Memory B cell (primary cell): ENCODE results near the gene DAPK1.

ENCODE experiments used
- ATAC-seq: fragments of 150-1000 bp; cut with Tn5 transposase; 2 replicates; pipeline ENCODE4 v1.10.0; 2021; ENCODE audit warnings: low read depth, mild to moderate bottlenecking, moderate library complexity
- DNase-seq, 2 donors: peaks; one replicate each; pipeline ENCODE4 v3.0.0; 2022; ENCODE audit warnings: low spot score in 2 of 2
- H3K27ac Mint-ChIP-seq: one replicate; pipeline ENCODE4 v1.8.0; 2022; ENCODE audit warnings: mild to moderate bottlenecking, moderate library complexity, mixed read lengths
- H3K27me3 Mint-ChIP-seq: one replicate; pipeline ENCODE4 v1.8.0; 2022; ENCODE audit warnings: mixed read lengths
- H3K36me3 Mint-ChIP-seq: one replicate; pipeline ENCODE4 v1.8.0; 2022; ENCODE audit warnings: mild to moderate bottlenecking, mixed read lengths
- H3K4me1 Mint-ChIP-seq: one replicate; pipeline ENCODE4 v1.8.0; 2022; ENCODE audit warnings: mixed read lengths
- H3K4me3 Mint-ChIP-seq: one replicate; pipeline ENCODE4 v1.8.0; 2022; ENCODE audit warnings: mild to moderate bottlenecking, moderate library complexity, mixed read lengths
- H3K9me3 Mint-ChIP-seq: one replicate; pipeline ENCODE4 v1.8.0; 2022; ENCODE audit warnings: mixed read lengths

Gene DAPK1

GRCh38 chr9:87712801-87713277, 215.2 kb downstream of the DAPK1 start:
- Mint-ChIP-seq H3K4me1 (no peaks in the 10 kb centered on the region), H3K9me3 (peaks cover 6% of the 10 kb centered on the region), H3K4me3 (no peak overlapping the region), H3K27me3 (no peaks in the 10 kb centered on the region), H3K27ac (no peak overlapping the region), H3K36me3 (no peaks in the 10 kb centered on the region)
- ATAC-seq = no peak
- no peak for DNase-seq

DNA sequence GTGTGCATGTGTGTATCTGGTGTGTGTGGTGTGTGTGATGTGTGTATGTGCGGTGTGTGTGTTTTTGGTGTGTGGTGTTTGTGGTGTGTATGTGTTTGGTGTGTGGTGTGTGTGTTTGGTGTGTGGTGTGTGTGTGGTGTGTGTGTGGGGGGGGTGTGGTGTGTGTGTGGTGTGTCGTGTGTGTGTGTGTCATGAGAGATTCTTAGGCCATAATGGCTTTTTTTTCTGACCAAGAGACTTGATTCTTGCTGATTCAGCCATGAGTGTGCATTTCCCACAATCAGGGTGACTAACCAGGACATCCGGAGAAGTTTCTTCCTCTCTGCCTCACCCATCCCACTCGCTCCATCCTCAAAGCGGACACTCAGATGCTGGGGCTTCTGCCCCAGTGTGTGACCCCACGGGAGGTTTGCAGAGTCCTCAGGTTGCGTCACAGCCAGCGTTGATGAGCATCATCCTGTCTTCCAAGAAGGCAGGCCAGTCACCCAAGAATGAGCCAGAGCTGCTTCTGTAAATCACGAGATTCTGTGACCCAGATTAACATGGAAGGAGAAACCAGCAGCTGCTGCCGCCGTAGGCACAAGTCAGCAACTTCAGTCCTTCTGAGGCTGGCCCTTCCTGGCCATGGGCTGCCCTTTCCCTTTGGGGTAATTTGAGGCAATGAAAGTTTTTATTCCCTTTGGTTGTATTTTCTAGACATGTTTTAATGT, 215.8 kb downstream of the DAPK1 start:
- Mint-ChIP-seq H3K27ac (no peak overlapping the region), H3K9me3 (peaks cover 6% of the 10 kb centered on the region), H3K4me3 (no peak overlapping the region), H3K36me3 (no peaks in the 10 kb centered on the region), H3K4me1 (no peaks in the 10 kb centered on the region), H3K27me3 (no peaks in the 10 kb centered on the region)
- ATAC-seq (no peak), DNase-seq (no peak)

DNA sequence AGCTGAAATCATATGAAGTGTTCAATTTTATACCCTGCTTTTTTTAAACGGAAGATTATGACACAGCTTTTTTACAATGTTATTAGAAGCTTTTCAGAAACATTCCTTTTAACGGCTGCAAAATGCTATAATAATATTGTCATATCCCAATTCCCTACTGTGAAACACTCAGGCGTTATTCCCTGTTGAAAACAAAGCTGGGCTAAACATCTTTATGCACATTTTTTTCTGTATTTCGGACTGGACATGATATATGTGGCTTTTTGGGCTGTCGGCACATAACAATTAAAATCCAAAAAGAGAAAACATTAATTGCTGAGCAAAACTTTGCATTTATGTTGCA, 216.3 kb downstream of the DAPK1 start:
- H3K4me1 Mint-ChIP-seq = no peaks in the 10 kb centered on the region
- no peak overlapping the region for H3K4me3 Mint-ChIP-seq
- no peaks in the 10 kb centered on the region for H3K27me3 Mint-ChIP-seq
- DNase-seq (no peak), ATAC-seq (no peak)
- no peaks in the 10 kb centered on the region for H3K36me3 Mint-ChIP-seq
- H3K9me3 Mint-ChIP-seq = peaks cover 7% of the 10 kb centered on the region
- no peak overlapping the region for H3K27ac Mint-ChIP-seq

GRCh38 chr9:87714819-87715218, 217.2 kb downstream of the DAPK1 start:
- no peak overlapping the region for H3K4me3 Mint-ChIP-seq
- DNase-seq = no peak

DNA sequence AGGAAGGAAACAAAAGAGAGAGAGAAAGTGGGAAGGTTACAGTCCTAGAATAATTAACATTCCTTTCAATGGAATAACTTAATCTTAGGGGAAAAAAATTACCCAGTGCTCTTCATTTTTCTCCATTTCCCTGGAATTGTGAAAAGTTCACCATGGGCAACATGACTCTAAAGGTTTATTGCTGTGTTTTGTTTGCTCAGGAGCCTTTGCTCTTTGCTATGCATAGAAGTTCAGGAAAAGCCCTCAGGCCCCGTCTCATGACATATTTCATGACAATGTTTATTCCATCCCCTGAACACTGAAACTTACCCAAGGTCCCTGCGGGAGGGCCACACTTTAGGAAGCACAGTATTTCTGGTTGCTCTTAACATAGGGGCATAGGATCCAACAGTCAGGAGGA, 218.5 kb downstream of the DAPK1 start:
- no peak overlapping the region for H3K27ac Mint-ChIP-seq
- H3K4me3 Mint-ChIP-seq = no peak overlapping the region
- no peak for ATAC-seq
- DNase-seq = no peak
- H3K9me3 Mint-ChIP-seq = peaks cover 7% of the 10 kb centered on the region
- H3K27me3 Mint-ChIP-seq = no peaks in the 10 kb centered on the region
- no peaks in the 10 kb centered on the region for H3K36me3 Mint-ChIP-seq
- no peaks in the 10 kb centered on the region for H3K4me1 Mint-ChIP-seq

More at GRCh38 chr9:87714819-87715218, 217.2 kb downstream of the DAPK1 start:
- no peaks in the 10 kb centered on the region for H3K4me1 Mint-ChIP-seq
- no peak for ATAC-seq
- no peaks in the 10 kb centered on the region for H3K36me3 Mint-ChIP-seq
- no peak overlapping the region for H3K27ac Mint-ChIP-seq
- H3K9me3 Mint-ChIP-seq = peaks cover 7% of the 10 kb centered on the region
- H3K27me3 Mint-ChIP-seq = no peaks in the 10 kb centered on the region

DNA sequence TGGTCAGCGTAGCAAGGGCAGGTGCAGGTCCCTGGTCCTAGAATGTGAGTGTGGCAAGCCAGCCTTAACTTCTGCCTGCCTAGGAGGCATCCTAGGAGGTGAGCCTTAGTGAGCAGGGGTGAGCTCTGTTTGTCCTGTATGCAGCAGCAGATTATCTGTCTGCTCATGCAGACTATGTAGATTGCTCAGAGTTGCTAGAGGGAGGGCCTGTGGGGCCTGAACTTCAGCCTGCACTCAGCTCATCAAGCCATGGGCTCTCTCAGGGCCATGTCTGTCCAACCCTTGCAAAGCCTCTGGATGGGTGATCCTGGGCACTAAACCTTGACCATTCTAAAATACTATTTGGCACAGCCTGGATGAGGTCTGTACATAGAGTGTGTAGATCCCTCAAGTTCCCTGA, 219.8 kb downstream of the DAPK1 start:
- Mint-ChIP-seq H3K27me3 (no peaks in the 10 kb centered on the region), H3K36me3 (no peaks in the 10 kb centered on the region), H3K27ac (no peak overlapping the region), H3K4me1 (no peaks in the 10 kb centered on the region), H3K9me3 (peaks cover 7% of the 10 kb centered on the region), H3K4me3 (no peak overlapping the region)
- ATAC-seq (no peak), DNase-seq (no peak)

GRCh38 chr9:87718231-87718630, 220.6 kb downstream of the DAPK1 start:
- H3K4me1 Mint-ChIP-seq = no peaks in the 10 kb centered on the region
- H3K9me3 Mint-ChIP-seq = peaks cover 3% of the 10 kb centered on the region
- DNase-seq (no peak), ATAC-seq (no peak)
- no peaks in the 10 kb centered on the region for H3K36me3 Mint-ChIP-seq
- H3K4me3 Mint-ChIP-seq = no peak overlapping the region
- no peak overlapping the region for H3K27ac Mint-ChIP-seq
- H3K27me3 Mint-ChIP-seq = no peaks in the 10 kb centered on the region

DNA sequence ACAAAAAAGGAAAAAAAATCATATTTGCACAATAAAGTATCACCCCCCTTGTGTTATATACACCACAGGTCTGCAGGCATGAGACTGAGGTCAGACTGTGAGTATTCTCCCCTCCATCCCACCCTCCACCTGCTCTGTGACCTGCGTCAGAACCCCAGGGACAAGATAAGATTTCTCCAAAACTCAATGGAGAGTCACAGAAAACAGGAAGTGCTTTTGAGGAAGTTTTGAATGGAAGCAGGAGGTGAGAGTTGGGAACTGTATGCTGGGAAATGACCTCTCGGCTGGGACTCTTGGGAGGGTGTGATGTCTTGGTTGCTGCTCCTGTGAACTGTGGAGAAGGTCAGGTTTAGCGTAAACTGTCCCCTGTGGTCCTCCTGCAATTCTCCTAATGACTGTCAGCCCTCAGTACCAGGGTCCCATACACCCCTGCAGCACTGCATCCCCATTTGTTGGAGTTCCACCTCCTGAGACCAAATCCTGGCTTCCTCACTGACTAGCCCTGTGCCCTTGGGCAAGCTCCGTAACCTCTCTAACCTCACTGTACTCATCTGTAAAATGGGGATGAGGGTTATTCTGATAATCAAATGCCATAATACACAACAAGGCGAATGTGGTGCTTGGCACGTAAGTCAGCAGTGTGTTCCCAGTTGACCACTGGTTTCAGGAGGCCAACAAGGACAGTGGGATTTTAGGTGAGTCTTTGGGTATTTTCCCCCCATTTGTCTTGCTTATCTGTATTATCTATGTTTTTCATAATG, 221.4 kb downstream of the DAPK1 start:
- DNase-seq = no peak
- Mint-ChIP-seq H3K27me3 (peaks cover under 1% of the 10 kb centered on the region), H3K4me3 (no peak overlapping the region), H3K36me3 (no peaks in the 10 kb centered on the region), H3K9me3 (peaks cover 3% of the 10 kb centered on the region), H3K27ac (no peak overlapping the region), H3K4me1 (no peaks in the 10 kb centered on the region)
- ATAC-seq = no peak

GRCh38 chr9:87720173-87720572, 222.5 kb downstream of the DAPK1 start:
- ATAC-seq = no peak
- Mint-ChIP-seq H3K27ac (no peak overlapping the region), H3K36me3 (no peaks in the 10 kb centered on the region), H3K9me3 (peaks cover 3% of the 10 kb centered on the region), H3K27me3 (peaks cover 5% of the 10 kb centered on the region), H3K4me1 (no peaks in the 10 kb centered on the region), H3K4me3 (no peak overlapping the region)
- DNase-seq = no peak

- ATAC-seq = no peak
- DNase-seq = no peak
- Mint-ChIP-seq H3K9me3 (peaks cover 1% of the 10 kb centered on the region), H3K36me3 (no peaks in the 10 kb centered on the region), H3K27ac (no peak overlapping the region), H3K27me3 (peaks cover 7% of the 10 kb centered on the region), H3K4me3 (no peak overlapping the region), H3K4me1 (no peaks in the 10 kb centered on the region)
Observed at GRCh38 chr9:87722393-87723088, 224.9 kb downstream of the DAPK1 start.

DNA sequence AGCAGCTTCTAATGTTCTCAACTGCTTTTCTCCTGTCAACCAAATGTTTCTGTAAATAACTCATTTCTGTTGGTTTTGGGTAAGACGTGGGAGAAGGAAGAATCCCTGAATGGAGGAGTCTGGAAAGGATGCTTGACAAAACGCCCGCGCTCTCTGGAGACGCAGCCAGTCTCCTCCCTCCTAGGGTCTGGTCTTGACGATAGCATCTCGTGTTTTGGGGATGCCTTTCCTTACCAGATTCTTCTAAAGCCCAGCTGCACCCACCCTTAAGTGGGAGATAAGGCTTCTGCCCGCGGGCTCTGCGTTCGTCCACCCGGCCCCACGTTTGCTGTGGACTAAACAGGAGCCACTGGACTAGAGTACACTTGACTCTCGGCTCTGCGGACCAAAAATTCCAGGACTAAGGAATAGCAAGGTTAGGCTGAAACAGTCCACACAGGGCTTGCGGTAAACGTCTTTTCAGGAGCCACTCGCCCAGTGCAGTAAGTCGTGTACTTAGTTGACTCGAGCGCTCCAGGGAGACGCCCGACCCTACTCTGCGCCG, 227.8 kb downstream of the DAPK1 start:
- no peak overlapping the region for H3K27ac Mint-ChIP-seq
- no peaks in the 10 kb centered on the region for H3K36me3 Mint-ChIP-seq
- ATAC-seq (no peak), DNase-seq (no peak)
- H3K4me1 Mint-ChIP-seq = no peaks in the 10 kb centered on the region
- H3K4me3 Mint-ChIP-seq = no peak overlapping the region
- H3K27me3 Mint-ChIP-seq = peaks cover 7% of the 10 kb centered on the region
- H3K9me3 Mint-ChIP-seq = no peaks in the 10 kb centered on the region

DNA sequence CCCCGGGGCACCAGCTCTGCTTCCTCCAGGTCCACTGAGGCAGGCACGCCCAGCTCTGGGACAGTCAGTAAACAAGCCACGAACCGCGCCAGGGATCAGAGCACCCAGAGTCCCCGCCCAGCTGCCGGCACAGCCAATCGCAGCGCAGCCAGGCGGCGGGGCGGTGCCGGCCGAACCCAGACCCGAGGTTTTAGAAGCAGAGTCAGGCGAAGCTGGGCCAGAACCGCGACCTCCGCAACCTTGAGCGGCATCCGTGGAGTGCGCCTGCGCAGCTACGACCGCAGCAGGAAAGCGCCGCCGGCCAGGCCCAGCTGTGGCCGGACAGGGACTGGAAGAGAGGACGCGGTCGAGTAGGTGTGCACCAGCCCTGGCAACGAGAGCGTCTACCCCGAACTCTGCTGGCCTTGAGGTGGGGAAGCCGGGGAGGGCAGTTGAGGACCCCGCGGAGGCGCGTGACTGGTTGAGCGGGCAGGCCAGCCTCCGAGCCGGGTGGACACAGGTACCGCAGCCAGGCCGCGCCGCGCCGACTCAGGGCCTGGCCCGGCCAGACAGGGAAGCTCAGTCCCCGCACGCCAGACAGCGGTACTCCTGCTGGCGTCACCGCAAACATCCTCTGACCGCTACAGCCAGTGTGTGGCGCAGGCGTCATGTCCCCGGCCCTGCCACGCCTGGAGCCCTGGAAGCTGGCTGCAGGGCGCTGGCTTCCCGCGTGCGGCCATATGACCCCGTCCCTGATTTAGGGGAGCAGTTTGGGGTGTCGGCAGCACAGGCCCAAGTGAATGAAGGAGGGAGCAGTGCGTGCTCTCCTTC, 228.4 kb downstream of the DAPK1 start, which contains the start of gene CTSL:
Gene CTSL, plus strand, starts transcription at position 220 of the 810 bp plus-strand sequence. CDS start 1,485 bp downstream, outside the sequence.
- no peak within 1 kb of the TSS for H3K4me3 Mint-ChIP-seq
- H3K36me3 Mint-ChIP-seq = no peaks in the 10 kb centered on the region
- no peak for ATAC-seq
- H3K9me3 Mint-ChIP-seq = no peaks in the 10 kb centered on the region
- no peak within 1 kb of the TSS for H3K27ac Mint-ChIP-seq
- no peaks in the 10 kb centered on the region for H3K4me1 Mint-ChIP-seq
- peaks cover 7% of the 10 kb centered on the region for H3K27me3 Mint-ChIP-seq
- DNase-seq = no peak

GRCh38 chr9:87729246-87729645, 231.6 kb downstream of the DAPK1 start:
- H3K36me3 Mint-ChIP-seq = no peaks in the 10 kb centered on the region
- H3K27ac Mint-ChIP-seq = no peak overlapping the region
- no peak overlapping the region for H3K4me3 Mint-ChIP-seq
- ATAC-seq (no peak), DNase-seq (no peak)
- no peaks in the 10 kb centered on the region for H3K4me1 Mint-ChIP-seq
- H3K9me3 Mint-ChIP-seq = no peaks in the 10 kb centered on the region
- peaks cover 9% of the 10 kb centered on the region for H3K27me3 Mint-ChIP-seq
